ENCODE measurements around the gene CRYBB1. TPM values are rescaled to one million over a fixed set of nuclear protein-coding genes. Genes with fewer than 3 reads are reported as not detected.
A peak's percentile ranks its signal among the peaks of the same experiment; 100 is the strongest.

CRYBB1 gene
- total RNA-seq, 1 donor, result not detected

- H3K4me3 ChIP-seq (ENCODE audit: low read depth, low read length), result no peak overlapping the region
- DNase-seq (ENCODE audit: low read depth), result no peak
- no peak for TF ChIP-seq CTCF (IDR thresholded peaks at IDR 0.05; ENCODE audit: insufficient read depth, low read length)
Observed at GRCh38 chr22:26597026-26597425, 20.8 kb downstream of the CRYBB1 start.

- no peak for DNase-seq (ENCODE audit: low read depth)
- no peak for TF ChIP-seq CTCF (IDR thresholded peaks at IDR 0.05; ENCODE audit: insufficient read depth, low read length)
- no peak overlapping the region for H3K4me3 ChIP-seq (ENCODE audit: low read depth, low read length)
Observed at GRCh38 chr22:26593763-26594162, 24.1 kb downstream of the CRYBB1 start.

GRCh38 chr22:26592421-26592891 lies 25.4 kb downstream of the CRYBB1 start:
- no peak for DNase-seq (ENCODE audit: low read depth)
- no peak overlapping the region for H3K4me3 ChIP-seq (ENCODE audit: low read depth, low read length)
- TF ChIP-seq CTCF (IDR thresholded peaks at IDR 0.05; ENCODE audit: insufficient read depth, low read length), result no peak

GRCh38 chr22:26589845-26590736 lies 27.7 kb downstream of the CRYBB1 start, which contains the start of gene TPST2:
TPST2 (minus strand) TSS chr22:26590132; CDS start chr22:26541630, 48,502 bp downstream.
- peak within 1 kb of the TSS; percentile 79 for H3K4me3 ChIP-seq (ENCODE audit: low read depth, low read length)
- DNase-seq (ENCODE audit: low read depth), result peak; percentile 56
- TF ChIP-seq CTCF (IDR thresholded peaks at IDR 0.05; ENCODE audit: insufficient read depth, low read length), result no peak

GRCh38 chr22:26589367-26589844 lies 28.4 kb downstream of the CRYBB1 start:
- TF ChIP-seq CTCF (IDR thresholded peaks at IDR 0.05; ENCODE audit: insufficient read depth, low read length), result no peak
- DNase-seq (ENCODE audit: low read depth), result no peak

GRCh38 chr22:26588729-26589366 lies 29.0 kb downstream of the CRYBB1 start:
- DNase-seq (ENCODE audit: low read depth), result no peak
- peak overlapping the region; percentile 79 for H3K4me3 ChIP-seq (ENCODE audit: low read depth, low read length)
- TF ChIP-seq CTCF (IDR thresholded peaks at IDR 0.05; ENCODE audit: insufficient read depth, low read length), result no peak

More at GRCh38 chr22:26589367-26589844, 28.4 kb downstream of the CRYBB1 start:
- H3K4me3 ChIP-seq (ENCODE audit: low read depth, low read length), result peak overlapping the region; percentile 79

All from fibroblast of the aortic adventitia (primary cell).